K562 (cell line): Measurements from ENCODE around the gene ZNF362. TPM values are rescaled to one million over a fixed set of nuclear protein-coding genes. Genes with fewer than 3 reads are reported as not detected.

Experiments
- ATAC-seq: fragments of 200-7000 bp; cut with Tn5 transposase; 3 replicates; pipeline ENCODE4 v1.9.1; 2020; ENCODE audit warnings: moderate library complexity
- BruUV-seq: library from RNA; stranded (reverse); fragments of 400-500 nt; replicated peaks from 2 replicates; lab custom pipeline; 2021; lab: Mats Ljungman, UMichigan
- CTCF ChIA-PET: fragments of 300-600 bp; formaldehyde crosslinking; extraction: SDS; loops from one replicate; lab custom pipeline; 2021; ENCODE audit warnings: low intra/inter-chr PET ratio; lab: Yijun Ruan, JAX
- POLR2A ChIA-PET: fragments of 300-600, 350-650 bp; sonication (Branson Sonifier 250); formaldehyde crosslinking; extraction: SDS; loops from one replicate; lab custom pipeline; 2021; ENCODE audit warnings: antibody characterized with exemption, inconsistent platforms; lab: Yijun Ruan, JAX
- DNase-seq, 4 experiments: peaks; one replicate each; pipeline versions ENCODE4 v3.0.0 to v3.0.0-alpha.2; 2011 to 2018; ENCODE audit warnings: low spot score in 3 of 4, mixed read lengths in 3 of 4; ENCODE audit errors: extremely low read depth in 1 of 4
- FAIRE-seq: peaks from 2 replicates; lab custom pipeline; 2011; peaks lifted over from hg19 to GRCh38; lab: Jason Lieb, UNC
- H2AFZ ChIP-seq: 2 replicates; pipeline ENCODE4 v1.6.0; 2011; ENCODE audit warnings: low read depth, low read length, control low read depth, inconsistent platforms
- H3K27ac ChIP-seq: fragments of 200-600 bp; 3 replicates; pipeline ENCODE4 v1.8.0; 2011; ENCODE audit warnings: low read depth, mild to moderate bottlenecking, control low read depth, inconsistent platforms, low read length, moderate library complexity, mixed read lengths; ENCODE audit errors: extremely low read depth
- H3K27me3 ChIP-seq, 2 experiments: fragments of 300-600 bp in 1 of 2; 2 replicates in 1 of 2; 3 replicates in 1 of 2; pipeline versions ENCODE4 v1.6.0 to v1.8.0; 2011; ENCODE audit warnings: inconsistent platforms in 2 of 2, low read length in 2 of 2, mild to moderate bottlenecking in 1 of 2, mixed read lengths in 1 of 2, moderate library complexity in 1 of 2; ENCODE audit not compliant: control insufficient read depth in 2 of 2, insufficient read depth in 2 of 2
- H3K36me3 ChIP-seq: fragments of 300-600 bp; 3 replicates; pipeline ENCODE4 v1.8.0; 2011; ENCODE audit warnings: mild to moderate bottlenecking, low read length, inconsistent platforms; ENCODE audit not compliant: control insufficient read depth, insufficient read depth
- H3K4me1 ChIP-seq, 2 experiments: fragments of 200-600 bp in 1 of 2; replicated peaks in 1 of 2; 2 replicates in 1 of 2; 3 replicates in 1 of 2; pipeline versions ENCODE4 v1.5.1 to v1.8.0; 2011; ENCODE audit warnings: inconsistent platforms in 2 of 2, low read length in 2 of 2, mild to moderate bottlenecking in 1 of 2, mixed read lengths in 1 of 2, moderate library complexity in 1 of 2; ENCODE audit not compliant: control insufficient read depth in 2 of 2, insufficient read depth in 2 of 2
- H3K4me2 ChIP-seq: 2 replicates; pipeline ENCODE4 v1.6.1; 2011; ENCODE audit warnings: low read length, control low read depth, inconsistent platforms, mixed read lengths; ENCODE audit not compliant: insufficient read depth
- H3K4me3 ChIP-seq: fragments of 200-600 bp; sonication (generic), shearing (Covaris generic); 2 replicates; pipeline ENCODE4 v1.5.1; 2016; ENCODE audit warnings: control low read depth, inconsistent platforms
- H3K79me2 ChIP-seq: fragments of 200-600 bp; 3 replicates; pipeline ENCODE4 v1.8.0; 2011; ENCODE audit warnings: low read length, inconsistent platforms; ENCODE audit not compliant: control insufficient read depth, insufficient read depth
- H3K9ac ChIP-seq, 2 experiments: 2 replicates each; pipeline versions ENCODE4 v1.6.0 to v1.6.1; 2011; ENCODE audit warnings: low read depth in 2 of 2, low read length in 2 of 2, control low read depth in 1 of 2, inconsistent platforms in 1 of 2, mild to moderate bottlenecking in 1 of 2, mixed read lengths in 1 of 2; ENCODE audit not compliant: insufficient read depth in 1 of 2
- H3K9me1 ChIP-seq: one replicate; pipeline ENCODE4 v1.6.0; 2011; ENCODE audit warnings: inconsistent platforms, mild to moderate bottlenecking, low read length, moderate library complexity; ENCODE audit not compliant: control insufficient read depth, insufficient read depth
- H3K9me3 ChIP-seq: replicated peaks from 2 replicates; pipeline ENCODE4 v1.5.1; 2011; ENCODE audit warnings: low read depth, low read length, inconsistent platforms; ENCODE audit not compliant: control insufficient read depth, insufficient read depth
- H4K20me1 ChIP-seq: replicated peaks from 2 replicates; pipeline ENCODE4 v1.6.1; 2011; ENCODE audit warnings: low read length, inconsistent platforms, mixed read lengths; ENCODE audit not compliant: control insufficient read depth, insufficient read depth
- CEBPB ChIP-seq: fragments of 450-650 bp; IDR thresholded peaks from 2 replicates; pipeline ENCODE4 v1.6.1; 2016; ENCODE audit warnings: missing genetic modification characterization, missing compliant biosample characterization
- ELF1 ChIP-seq: fragments of 200-800 bp; sonication (Bioruptor generic); IDR thresholded peaks from 2 replicates; pipeline ENCODE4 v1.6.1; 2016; ENCODE audit warnings: missing genetic modification characterization, missing compliant biosample characterization
- ESRRA ChIP-seq: fragments of 450-650 bp; IDR thresholded peaks from 2 replicates; pipeline ENCODE4 v1.6.1; 2014; ENCODE audit warnings: low read depth, mild to moderate bottlenecking, moderate library complexity, borderline replicate concordance
- NKRF ChIP-seq: fragments of 450-650 bp; IDR thresholded peaks from 2 replicates; pipeline ENCODE4 v1.6.1; 2016; ENCODE audit warnings: borderline replicate concordance
- TFE3 ChIP-seq: fragments of 450-650 bp; formaldehyde crosslinking; IDR thresholded peaks from 2 replicates; pipeline ENCODE4 v1.4.0; 2020; ENCODE audit warnings: mild to moderate bottlenecking, mixed read lengths
- ZBTB1 ChIP-seq: sonication (generic); formaldehyde crosslinking; IDR thresholded peaks from 2 replicates; pipeline ENCODE4 v1.8.1; 2023; ENCODE audit warnings: missing genetic modification reagents, low read depth, mild to moderate bottlenecking, borderline replicate concordance
- ZEB2 ChIP-seq: fragments of 450-650 bp; IDR thresholded peaks from 2 replicates; pipeline ENCODE4 v1.6.1; 2016
- ZFP36 ChIP-seq: fragments of 150-350 bp; IDR thresholded peaks from 2 replicates; pipeline ENCODE4 v1.6.1; 2018; ENCODE audit warnings: low read length, low read depth; ENCODE audit not compliant: partially characterized antibody
- ZNF184 ChIP-seq: sonication (generic); formaldehyde crosslinking; IDR thresholded peaks from 2 replicates; pipeline ENCODE4 v1.5.0; 2020; ENCODE audit warnings: missing genetic modification reagents
- ZNF316 ChIP-seq: fragments of 450-650 bp; IDR thresholded peaks from 2 replicates; pipeline ENCODE4 v1.6.1; 2016
- ZNF668 ChIP-seq: fragments of 250-450 bp; sonication (Bioruptor Pico); IDR thresholded peaks from 2 replicates; pipeline ENCODE4 v1.8.0; 2022; ENCODE audit warnings: mild to moderate bottlenecking, inconsistent platforms
- WGBS: fragments of 100-300 bp; shearing (Covaris generic); methylation state at CpG from one replicate; pipeline ENCODE4 v1.1.6; 2016; ENCODE audit warnings: low coverage, mixed read lengths; ENCODE audit not compliant: insufficient coverage; ENCODE audit errors: missing lambda C conversion rate; 5-methylcytosine and 5-hydroxymethylcytosine counted together
- in situ Hi-C: fragments of 300-500 bp; cut with MboI; formaldehyde crosslinking; loops from 4 replicates; pipeline ENCODE4 v1.15.0; 2018; ENCODE audit warnings: inconsistent platforms, mixed read lengths
- intact Hi-C: fragments of 100-400 bp; cut with micrococcal nuclease; formaldehyde crosslinking; loops from 2 replicates; pipeline ENCODE4 v1.14.2; 2022
- polyA plus RNA-seq, 8 experiments: library from polyadenylated mRNA; depleted of rRNA in 4 of 8; stranded (reverse) in 5 of 8; unstranded in 3 of 8; fragments of >200 nt; fragmentation: Nextera tagmentation in 2 of 8; fragmentation: Illumina TruSeq in 1 of 8; extraction: Ambion mirVana in 2 of 8; extraction: Trizol in 1 of 8; gene quantifications; 2 replicates each; pipeline versions ENCODE4 v1.2.1 to v1.2.3, GENCODE V29; 2011 to 2014; ENCODE audit warnings: inconsistent platforms in 1 of 8, missing spikeins in 1 of 8
- total RNA-seq, 7 experiments: library from RNA; depleted of rRNA in 6 of 7; stranded (reverse); fragments of >200 nt in 6 of 7; fragmentation: Illumina TruSeq in 2 of 7; extraction: Trizol in 2 of 7; gene quantifications; 2 replicates each; pipeline versions ENCODE4 v1.2.1 to v1.2.3, GENCODE V29; 2011 to 2021; ENCODE audit warnings: low replicate concordance in 1 of 7

The ZNF362 gene
- total and polyA plus RNA-seq, 9 of the 15 experiments (the other 6 are each of a cell fraction or from before 2014, with no cell fraction given): 0.01 to 1.1 (median 0.35) TPM; not detected in 1

GRCh38 chr1:33281554-33282303 is 25.4 kb downstream of the ZNF362 start:
- intact Hi-C loops: no loop called here

GRCh38 chr1:33282791-33283190 is 26.5 kb downstream of the ZNF362 start:
- no peak for ATAC-seq
- H3K9ac ChIP-seq: no peak overlapping the region
- H3K9me3 ChIP-seq: no peaks in the 10 kb centered on the region
- BruUV-seq: no TSS peak
- no peak for DNase-seq
- no peaks in the 10 kb centered on the region; the same call in 1 of the 2 replicates for H4K20me1 ChIP-seq
- no peak overlapping the region for H3K4me2 ChIP-seq
- peaks cover 0 to 10% of the 10 kb centered on the region in 2 experiments; a peak in 1 of 5 replicates for H3K4me1 ChIP-seq
- no peak overlapping the region for H3K27ac ChIP-seq
- no peak overlapping the region for H2AFZ ChIP-seq
- peak; percentile 29 for FAIRE-seq
- POLR2A ChIA-PET: interaction anchor here (0.5 to 0.6 kb wide), 2 partner anchors 14 to 369 kb away, joined by 3 read pairs; no protein-coding TSS in a partner anchor
- intact Hi-C loops (no loop called here), in situ Hi-C loops (no loop called here)
- no peaks in the 10 kb centered on the region for H3K36me3 ChIP-seq
- H3K27me3 ChIP-seq: peaks cover 39 to 42% of the 10 kb centered on the region in 2 experiments
- no peaks in the 10 kb centered on the region for H3K9me1 ChIP-seq
- CTCF ChIA-PET: no interaction called here
- WGBS: 0% methylated on average over 3 of the region's 3 CpGs
- H3K79me2 ChIP-seq: no peaks in the 10 kb centered on the region
- H3K4me3 ChIP-seq: no peak overlapping the region
- TF ChIP-seq ZNF316: no peak
- no peak for TF ChIP-seq ZNF668 (CRISPR knock-in tag)
- TF ChIP-seq ESRRA: no peak
- no peak for TF ChIP-seq NKRF
- no peak for TF ChIP-seq ELF1 (tag)
- TF ChIP-seq CEBPB (tag): 0 out of 2 replicates have a peak, but pooled peaks have one; percentile 12
- no peak for TF ChIP-seq TFE3 (CRISPR knock-in tag)
- no peak for TF ChIP-seq ZBTB1 (CRISPR knock-in tag)

More at GRCh38 chr1:33281554-33282303, 25.4 kb downstream of the ZNF362 start:
- Histone ChIP-seq H3K27ac (no peak overlapping the region), H3K4me3 (no peak overlapping the region), H4K20me1 (no peaks in the 10 kb centered on the region; the same call in 1 of the 2 replicates), H3K79me2 (no peaks in the 10 kb centered on the region), H3K4me2 (no peak overlapping the region), H3K4me1 (peaks cover 0 to 10% of the 10 kb centered on the region in 2 experiments; a peak in 1 of 5 replicates), H3K9ac (no peak overlapping the region), H2AFZ (no peak overlapping the region), H3K27me3 (peaks cover 37 to 42% of the 10 kb centered on the region in 2 experiments), H3K9me1 (no peaks in the 10 kb centered on the region), H3K9me3 (no peaks in the 10 kb centered on the region), H3K36me3 (no peaks in the 10 kb centered on the region)
- in situ Hi-C loops: no loop called here
- CTCF ChIA-PET: no interaction called here
- ATAC-seq (no peak), DNase-seq (no peak), FAIRE-seq (no peak)
- TF ChIP-seq ZFP36 (peak; percentile 95), ZNF184 (CRISPR knock-in tag) (peak; percentile 15; the same call in 1 of the 2 replicates), ZEB2 (no peak)
- WGBS: 6% methylated on average over 17 of the region's 17 CpGs
- no TSS peak for BruUV-seq
- POLR2A ChIA-PET: interaction anchor here (0.7 kb wide), 1 partner anchor 82 kb away, joined by 5 read pairs; no protein-coding TSS in a partner anchor
